ENCODE results near the gene LURAP1L.

DNA sequence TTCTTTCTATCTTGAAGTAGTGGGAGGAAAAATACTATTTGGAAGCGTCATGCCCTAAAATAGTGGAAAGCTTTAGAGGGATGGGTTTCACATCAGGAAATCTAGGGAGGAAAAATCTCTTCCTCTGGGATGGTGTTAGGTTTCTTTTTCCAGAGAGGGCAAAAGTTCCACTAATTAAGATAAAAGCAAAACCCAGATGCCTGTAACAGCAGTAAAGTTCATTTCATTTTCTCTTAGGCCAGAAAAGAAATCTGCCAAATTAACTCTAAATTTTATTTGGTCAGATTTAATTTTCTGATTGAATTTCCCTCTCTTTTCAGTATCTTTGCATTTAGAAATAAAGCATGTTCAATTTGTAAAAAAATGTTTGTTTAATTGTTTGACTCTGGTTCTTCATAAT is 88.8 kb downstream of the LURAP1L start:
- peak; percentile 23; the same call in 1 of the 2 replicates for TF ChIP-seq GATA2 (IDR thresholded peaks at IDR 0.05; ENCODE audit: low read depth, low read length)
- peak; percentile 62 for TF ChIP-seq GATA3 (IDR thresholded peaks at IDR 0.05; ENCODE audit: low read depth, low read length)

Measured in SH-SY5Y (cell line).